AG04450 (cell line): ENCODE data around the gene FBXO33. TPM values are rescaled to one million over a fixed set of nuclear protein-coding genes. Genes with fewer than 3 reads are reported as not detected.

Experiments used
- CTCF ChIA-PET: fragments of 300-600, 350-600 bp; formaldehyde crosslinking; extraction: SDS; loops from one replicate; lab custom pipeline; 2022; ENCODE audit warnings: antibody characterized with exemption, inconsistent platforms; lab: Charles Lee
- POLR2A ChIA-PET: fragments of 350-600 bp; formaldehyde crosslinking; extraction: SDS; loops from one replicate; lab custom pipeline; 2021; ENCODE audit warnings: antibody characterized with exemption, inconsistent platforms; lab: Yijun Ruan, JAX
- DNase-seq: peaks from one replicate; pipeline ENCODE4 v3.0.0-alpha.2; 2011; ENCODE audit warnings: low read depth, low spot score
- H3K27ac ChIP-seq: one replicate; pipeline ENCODE4 v1.5.1; 2012; ENCODE audit warnings: low read depth, low read length, control low read depth
- H3K27me3 ChIP-seq: one replicate; pipeline ENCODE4 v1.6.0; 2012; ENCODE audit warnings: low read length; ENCODE audit not compliant: control insufficient read depth, insufficient read depth
- H3K4me3 ChIP-seq: 2 replicates; pipeline ENCODE4 v1.5.1; 2011; ENCODE audit warnings: mild to moderate bottlenecking, low read depth, low read length, control low read depth
- H3K9me3 ChIP-seq: 2 replicates; pipeline ENCODE4 v1.5.1; 2012; ENCODE audit warnings: low read length; ENCODE audit not compliant: control insufficient read depth, insufficient read depth
- polyA plus RNA-seq: library from polyadenylated mRNA; depleted of rRNA; stranded (reverse); fragments of >200 nt; gene quantifications from 2 replicates; pipeline ENCODE4 v1.2.3, GENCODE V29; 2011; rRNA removed
- TF ChIP-seq, protein P1 (sequence below): IDR thresholded peaks from 2 replicates; pipeline ENCODE4 v1.5.1; 2011; ENCODE audit warnings: low read depth, low read length, control low read depth, inconsistent platforms

Gene FBXO33
- polyA plus RNA-seq, 1 experiment, result 12.6 TPM

DNA sequence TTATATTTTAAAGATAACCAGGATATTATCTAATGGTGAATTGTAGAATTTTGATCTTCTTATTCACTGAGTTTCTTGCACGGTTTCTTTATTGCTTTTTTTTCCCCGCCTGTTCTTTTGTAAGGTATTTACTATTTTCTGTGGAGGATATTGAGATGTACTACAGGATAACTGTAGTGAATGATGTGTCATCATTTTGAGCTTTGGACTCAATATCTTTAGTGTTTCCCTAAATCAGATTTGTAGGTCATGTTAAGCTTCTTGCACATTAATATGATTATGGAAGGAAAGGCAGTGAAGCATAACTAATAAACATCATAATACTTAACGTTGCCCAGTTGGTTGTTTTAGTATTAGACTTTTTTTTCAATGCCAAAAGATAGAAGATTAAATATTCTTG, 81.4 kb downstream of the FBXO33 start:
- Histone ChIP-seq H3K9me3 (no peaks in the 10 kb centered on the region), H3K4me3 (no peak overlapping the region), H3K27me3 (no peaks in the 10 kb centered on the region), H3K27ac (no peak overlapping the region)
- ChIA-PET POLR2A (no interaction called here), CTCF (no interaction called here)
- DNase-seq, result no peak
- TF ChIP-seq, protein P1, sequence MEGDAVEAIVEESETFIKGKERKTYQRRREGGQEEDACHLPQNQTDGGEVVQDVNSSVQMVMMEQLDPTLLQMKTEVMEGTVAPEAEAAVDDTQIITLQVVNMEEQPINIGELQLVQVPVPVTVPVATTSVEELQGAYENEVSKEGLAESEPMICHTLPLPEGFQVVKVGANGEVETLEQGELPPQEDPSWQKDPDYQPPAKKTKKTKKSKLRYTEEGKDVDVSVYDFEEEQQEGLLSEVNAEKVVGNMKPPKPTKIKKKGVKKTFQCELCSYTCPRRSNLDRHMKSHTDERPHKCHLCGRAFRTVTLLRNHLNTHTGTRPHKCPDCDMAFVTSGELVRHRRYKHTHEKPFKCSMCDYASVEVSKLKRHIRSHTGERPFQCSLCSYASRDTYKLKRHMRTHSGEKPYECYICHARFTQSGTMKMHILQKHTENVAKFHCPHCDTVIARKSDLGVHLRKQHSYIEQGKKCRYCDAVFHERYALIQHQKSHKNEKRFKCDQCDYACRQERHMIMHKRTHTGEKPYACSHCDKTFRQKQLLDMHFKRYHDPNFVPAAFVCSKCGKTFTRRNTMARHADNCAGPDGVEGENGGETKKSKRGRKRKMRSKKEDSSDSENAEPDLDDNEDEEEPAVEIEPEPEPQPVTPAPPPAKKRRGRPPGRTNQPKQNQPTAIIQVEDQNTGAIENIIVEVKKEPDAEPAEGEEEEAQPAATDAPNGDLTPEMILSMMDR, result no peak

Other genes starting within 250 kb of the FBXO33 start
- gene MIA2, start 198.5 kb downstream of the FBXO33 start, polyA plus RNA-seq, result 11.6 and 16.5 TPM in 2 replicates